GM21367 (cell line): ENCODE measurements around the gene LARP1B.
A peak's percentile ranks its signal among the peaks of the same experiment; 100 is the strongest.
"Not testable (repeated sequence)": the region's sequence is repeated elsewhere in the genome, so short reads cannot be mapped to it uniquely, and the experiment has no call there.

Experiments used
- ATAC-seq: cut with Tn5 transposase; IDR thresholded peaks from one replicate; pipeline ENCODE4 v1.9.1; 2021; ENCODE audit not compliant: unreplicated experiment

The LARP1B gene

DNA sequence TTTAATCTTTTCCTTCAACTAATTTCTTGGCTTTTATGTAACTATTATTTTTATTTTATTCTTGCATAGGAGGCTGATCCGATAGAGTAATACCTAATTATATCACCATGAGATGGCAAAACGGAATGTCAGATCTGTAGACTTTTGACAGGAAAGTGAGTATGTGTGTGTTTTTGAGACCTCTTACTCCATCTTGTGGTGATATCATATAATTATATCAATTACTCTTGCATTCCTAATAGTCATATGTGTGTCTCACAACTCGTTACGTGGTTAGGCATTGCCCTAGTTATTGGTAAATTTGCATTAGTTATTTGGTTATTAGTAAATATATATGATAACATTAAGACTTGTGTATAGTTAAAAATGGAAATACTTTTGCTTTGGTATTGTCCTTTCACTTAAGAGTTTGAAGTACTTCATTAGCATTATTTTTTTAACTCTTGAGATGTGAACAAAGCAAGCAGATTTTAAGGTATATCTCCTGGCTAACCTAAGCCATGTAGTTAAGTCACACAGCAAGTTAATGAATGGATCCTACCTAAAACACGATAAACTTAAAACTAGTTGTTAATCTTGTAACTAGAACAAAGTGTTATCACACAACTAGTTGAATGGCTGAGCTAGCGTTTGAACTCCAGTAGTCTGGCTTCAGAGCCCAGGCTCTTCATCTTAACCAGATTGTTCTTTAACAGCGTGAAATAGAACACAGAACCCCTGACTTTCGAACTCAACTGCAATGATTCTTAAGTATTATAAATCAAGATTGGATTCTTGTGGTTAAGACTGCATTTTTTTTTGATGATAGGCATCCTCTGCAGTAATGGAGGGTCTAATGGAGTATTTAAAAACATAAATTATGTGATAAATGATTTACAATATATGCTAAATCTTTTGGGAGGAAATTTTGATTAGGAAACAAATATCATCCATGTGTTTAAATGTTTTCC lies 159.4 kb downstream of the LARP1B start:
- peak; percentile 68 for ATAC-seq

GRCh38 chr4:128221586-128221985 lies 160.5 kb downstream of the LARP1B start:
- ATAC-seq: no peak

GRCh38 chr4:128225148-128225547 lies 164.0 kb downstream of the LARP1B start:
- no peak for ATAC-seq

DNA sequence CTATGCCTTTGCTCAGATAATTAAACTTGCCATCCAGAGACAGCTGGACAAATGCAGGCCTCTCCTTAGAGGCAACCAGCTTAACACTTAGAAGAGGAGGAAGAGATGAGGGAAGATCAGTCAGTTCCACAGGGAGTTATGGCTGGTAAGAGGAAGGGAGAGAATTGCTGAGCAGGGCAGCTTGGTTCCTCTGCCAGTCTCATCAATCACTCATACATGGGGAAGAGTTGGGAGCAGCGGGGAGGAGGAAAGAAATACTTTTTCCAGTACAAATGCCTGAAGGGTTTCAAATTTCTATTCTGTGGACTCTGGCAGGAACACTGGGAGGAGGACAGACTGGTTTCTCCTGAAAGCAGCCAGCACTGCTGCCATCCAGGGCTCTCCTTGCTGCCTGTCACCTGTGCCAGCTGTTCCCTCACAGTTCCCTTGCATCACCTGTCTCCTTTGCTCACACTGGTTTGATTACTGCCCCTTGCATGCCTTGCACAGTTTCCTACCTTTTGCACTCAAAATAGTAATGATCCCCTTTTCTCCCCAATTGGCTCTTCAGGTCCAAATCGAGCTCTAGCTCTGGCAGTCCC lies 167.0 kb downstream of the LARP1B start:
- ATAC-seq: no peak

DNA sequence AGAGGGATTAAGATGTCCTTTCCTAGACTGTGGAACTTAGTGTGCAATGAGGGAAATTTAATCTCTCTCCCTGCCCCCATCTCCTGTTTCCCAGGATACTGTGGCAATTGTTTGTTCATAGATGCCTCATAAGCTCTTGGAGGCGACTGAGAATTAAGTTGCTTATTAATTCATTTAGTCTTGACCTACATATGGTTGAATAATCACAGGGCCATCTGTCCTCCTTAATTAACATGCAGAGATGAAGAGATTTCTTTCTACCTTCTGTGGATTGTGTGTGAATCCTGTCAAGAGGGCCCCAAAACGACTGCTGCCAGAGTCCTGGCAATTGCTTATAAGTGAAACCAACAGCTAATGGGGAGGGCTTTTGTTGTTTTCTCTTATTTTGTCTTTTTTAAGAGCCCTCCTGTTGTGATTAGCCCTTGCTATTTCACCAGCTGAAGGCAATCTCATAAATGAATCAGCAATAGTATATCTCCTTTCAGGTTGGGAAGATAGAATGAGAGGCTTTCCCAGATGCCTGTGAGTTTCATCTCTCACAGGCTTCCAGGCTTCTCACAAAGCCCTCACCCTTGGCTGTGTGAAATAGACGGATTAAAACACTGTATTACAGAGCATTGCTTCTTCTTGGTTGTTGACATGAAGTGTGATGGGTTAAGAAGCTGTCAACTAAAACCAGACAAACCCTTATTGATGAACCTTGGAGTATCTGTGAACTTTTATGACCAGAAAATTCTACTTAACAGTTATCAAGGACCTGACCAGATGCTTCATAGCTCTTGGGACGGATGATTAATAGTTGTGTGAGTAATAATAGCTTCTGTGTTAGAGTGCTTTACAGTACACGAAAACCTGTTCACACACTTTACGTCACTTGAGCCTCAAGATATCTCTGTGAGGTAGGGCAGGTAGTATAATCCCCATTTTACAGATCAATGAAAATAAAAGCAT lies 168.0 kb downstream of the LARP1B start:
- no peak for ATAC-seq

GRCh38 chr4:128232719-128233118 lies 171.6 kb downstream of the LARP1B start:
- ATAC-seq: no peak

DNA sequence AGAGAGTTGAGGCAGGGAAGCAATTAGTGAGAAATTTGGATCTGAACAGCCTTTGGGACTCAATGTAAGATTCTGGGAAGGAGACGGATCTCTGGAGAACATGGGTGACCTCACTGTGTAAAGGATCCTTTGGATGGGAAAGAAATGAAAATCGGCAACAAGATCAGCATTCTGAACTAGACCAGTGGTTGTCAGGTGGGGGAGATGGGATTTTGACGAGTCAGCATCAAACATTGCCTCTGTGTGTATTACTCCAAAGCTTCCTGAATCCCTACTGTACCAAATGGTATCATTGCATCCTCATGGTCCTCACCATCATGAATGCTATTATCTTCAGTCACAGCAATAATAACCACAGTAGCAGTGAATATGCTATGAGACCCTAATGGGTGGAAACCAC lies 173.7 kb downstream of the LARP1B start:
- no peak for ATAC-seq

- no peak for ATAC-seq
These were observed 179.9 kb downstream of the LARP1B start for GRCh38 chr4:128241019-128241418.

DNA sequence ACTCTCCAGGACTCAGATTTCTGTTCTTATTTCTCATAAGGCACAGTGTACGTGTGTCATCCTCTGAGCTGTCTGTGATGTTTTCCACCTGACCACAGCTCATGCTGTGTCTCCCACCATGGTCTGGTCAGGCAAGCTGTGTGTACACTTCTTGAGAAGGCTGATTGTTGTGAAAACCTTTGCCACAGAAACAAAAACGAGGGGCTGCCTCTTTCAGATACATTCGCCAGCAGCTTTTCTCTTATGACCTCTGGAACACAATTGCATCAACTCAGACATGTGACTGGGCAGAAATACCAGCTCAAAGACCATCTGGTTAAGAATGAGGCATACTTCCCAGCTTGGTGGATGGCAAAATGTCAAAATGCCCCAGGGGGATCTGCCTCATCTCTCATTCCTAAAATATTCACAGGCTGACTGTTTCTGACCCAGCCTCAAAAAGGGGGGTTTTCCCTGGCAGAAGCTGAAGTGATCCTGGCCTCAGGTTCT lies 180.4 kb downstream of the LARP1B start:
- no peak for ATAC-seq

- ATAC-seq: no peak
These were observed 180.9 kb downstream of the LARP1B start for GRCh38 chr4:128241981-128242380.

- no peak for ATAC-seq
These were observed 181.5 kb downstream of the LARP1B start for GRCh38 chr4:128242601-128243000.

DNA sequence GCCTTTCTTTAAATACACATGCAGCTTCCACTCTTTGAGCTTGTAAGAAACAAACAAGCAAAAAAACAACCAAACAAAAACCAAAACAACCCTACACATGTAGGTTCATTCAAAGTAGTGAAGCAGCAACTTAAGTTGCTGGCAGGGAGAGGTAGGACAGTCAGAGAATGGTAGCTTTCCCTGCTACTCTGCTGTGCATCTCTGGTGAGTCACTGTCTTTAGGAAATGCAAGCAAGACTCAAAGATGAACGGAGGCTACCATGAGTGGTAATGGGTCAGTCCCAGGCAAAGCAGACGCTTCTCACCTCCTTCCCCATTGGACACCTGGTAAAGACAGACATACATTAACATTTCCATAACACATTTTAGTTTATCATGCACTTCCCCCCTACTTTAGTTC lies 183.3 kb downstream of the LARP1B start:
- ATAC-seq: no peak

GRCh38 chr4:128245391-128245790 lies 184.3 kb downstream of the LARP1B start:
- not testable (repeated sequence) for ATAC-seq

GRCh38 chr4:128247906-128248305 lies 186.8 kb downstream of the LARP1B start:
- no peak for ATAC-seq

GRCh38 chr4:128249787-128250668 lies 188.9 kb downstream of the LARP1B start:
- ATAC-seq: no peak

GRCh38 chr4:128255906-128256305 lies 194.8 kb downstream of the LARP1B start:
- ATAC-seq: no peak

GRCh38 chr4:128256539-128256938 lies 195.4 kb downstream of the LARP1B start:
- ATAC-seq: no peak

- ATAC-seq: not testable (repeated sequence)
These were observed 197.1 kb downstream of the LARP1B start for GRCh38 chr4:128258166-128258565.

GRCh38 chr4:128259889-128260288 lies 198.8 kb downstream of the LARP1B start:
- not testable (repeated sequence) for ATAC-seq
